HFF-Myc (cell line): ENCODE results near the gene DCHS1.
A peak's percentile ranks its signal among the peaks of the same experiment; 100 is the strongest.

ENCODE experiments used
- DNase-seq: peaks from one replicate; pipeline ENCODE4 v3.0.0-alpha.2; 2011; ENCODE audit warnings: low read depth; ENCODE audit errors: extremely low read depth
- H3K4me3 ChIP-seq: replicated peaks from 2 replicates; pipeline ENCODE4 v1.5.1; 2011; ENCODE audit warnings: low read depth, mild to moderate bottlenecking, control low read depth, low read length
- TF ChIP-seq, protein P1 (sequence below): IDR thresholded peaks from 2 replicates; pipeline ENCODE4 v1.5.1; 2012; ENCODE audit warnings: mild to moderate bottlenecking, low read depth, low read length, control low read depth; ENCODE audit errors: missing control alignments

Gene DCHS1

DNA sequence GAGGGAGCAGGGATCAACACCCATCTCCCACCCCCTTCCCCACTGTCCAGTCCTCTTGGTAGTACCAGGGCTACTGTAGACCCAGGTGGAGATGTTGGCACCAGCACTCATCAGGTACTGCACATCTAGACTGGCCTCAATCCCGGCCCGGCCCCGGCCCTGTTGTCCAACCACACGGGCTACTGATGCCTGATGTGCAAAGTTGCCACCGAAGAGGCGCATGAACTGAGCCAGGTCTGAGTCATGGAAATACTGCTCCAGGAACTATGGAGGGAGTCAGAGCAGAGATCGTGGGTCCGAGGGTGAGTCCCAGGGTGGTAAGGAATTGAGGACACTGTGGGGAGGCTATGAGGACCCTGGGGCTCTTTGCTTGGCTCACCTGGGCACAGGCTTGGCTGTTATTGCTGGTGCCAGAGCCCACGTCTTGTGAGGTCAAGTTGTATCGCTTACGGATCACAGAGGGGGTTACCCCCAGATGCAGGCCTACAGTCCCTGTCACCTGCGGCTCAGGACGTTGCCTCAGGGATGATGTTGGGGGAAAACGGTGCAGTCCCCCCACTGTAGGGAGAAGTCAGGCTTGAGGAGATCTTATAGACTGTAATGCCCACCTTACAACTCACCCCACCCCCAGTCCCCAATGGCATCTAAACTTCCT, 38.9 kb downstream of the DCHS1 start:
- no peak overlapping the region for H3K4me3 ChIP-seq
- no peak for DNase-seq
- TF ChIP-seq, protein P1, sequence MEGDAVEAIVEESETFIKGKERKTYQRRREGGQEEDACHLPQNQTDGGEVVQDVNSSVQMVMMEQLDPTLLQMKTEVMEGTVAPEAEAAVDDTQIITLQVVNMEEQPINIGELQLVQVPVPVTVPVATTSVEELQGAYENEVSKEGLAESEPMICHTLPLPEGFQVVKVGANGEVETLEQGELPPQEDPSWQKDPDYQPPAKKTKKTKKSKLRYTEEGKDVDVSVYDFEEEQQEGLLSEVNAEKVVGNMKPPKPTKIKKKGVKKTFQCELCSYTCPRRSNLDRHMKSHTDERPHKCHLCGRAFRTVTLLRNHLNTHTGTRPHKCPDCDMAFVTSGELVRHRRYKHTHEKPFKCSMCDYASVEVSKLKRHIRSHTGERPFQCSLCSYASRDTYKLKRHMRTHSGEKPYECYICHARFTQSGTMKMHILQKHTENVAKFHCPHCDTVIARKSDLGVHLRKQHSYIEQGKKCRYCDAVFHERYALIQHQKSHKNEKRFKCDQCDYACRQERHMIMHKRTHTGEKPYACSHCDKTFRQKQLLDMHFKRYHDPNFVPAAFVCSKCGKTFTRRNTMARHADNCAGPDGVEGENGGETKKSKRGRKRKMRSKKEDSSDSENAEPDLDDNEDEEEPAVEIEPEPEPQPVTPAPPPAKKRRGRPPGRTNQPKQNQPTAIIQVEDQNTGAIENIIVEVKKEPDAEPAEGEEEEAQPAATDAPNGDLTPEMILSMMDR = no peak

DNA sequence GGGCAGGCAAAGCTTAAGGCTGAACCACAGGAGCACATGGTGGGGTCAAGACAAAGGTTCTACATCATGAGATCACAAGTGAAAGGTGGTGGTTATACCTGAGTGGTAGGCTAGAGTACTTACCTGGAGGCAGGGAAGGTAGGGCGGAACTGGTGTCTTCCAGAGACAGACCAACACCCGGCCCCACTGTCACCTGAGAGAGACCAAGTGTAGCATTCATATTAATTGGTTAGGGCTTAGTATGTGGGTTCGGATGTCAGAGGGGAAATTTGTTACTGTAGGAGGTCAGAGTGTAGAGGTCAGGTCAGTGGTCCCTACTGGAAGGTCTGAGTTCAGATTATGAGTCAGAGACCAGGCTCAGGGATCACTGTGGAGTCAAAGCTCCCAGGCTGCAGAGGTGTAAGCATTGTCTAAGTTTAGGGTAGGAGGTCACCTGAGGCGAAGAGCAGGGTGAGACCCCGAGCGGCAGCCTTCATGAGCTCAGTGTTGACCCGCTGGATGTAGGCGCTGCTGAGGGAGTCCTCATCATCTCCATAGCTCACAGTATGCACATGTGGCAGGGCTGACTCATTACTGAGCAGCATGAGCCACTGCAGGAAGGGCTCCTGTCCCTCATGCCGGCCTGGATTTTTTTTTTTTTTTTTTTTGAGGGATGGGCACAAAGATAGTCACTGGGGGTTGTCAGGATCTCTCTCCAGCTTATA, 39.6 kb downstream of the DCHS1 start:
- no peak for DNase-seq
- TF ChIP-seq, protein P1 = no peak

DNA sequence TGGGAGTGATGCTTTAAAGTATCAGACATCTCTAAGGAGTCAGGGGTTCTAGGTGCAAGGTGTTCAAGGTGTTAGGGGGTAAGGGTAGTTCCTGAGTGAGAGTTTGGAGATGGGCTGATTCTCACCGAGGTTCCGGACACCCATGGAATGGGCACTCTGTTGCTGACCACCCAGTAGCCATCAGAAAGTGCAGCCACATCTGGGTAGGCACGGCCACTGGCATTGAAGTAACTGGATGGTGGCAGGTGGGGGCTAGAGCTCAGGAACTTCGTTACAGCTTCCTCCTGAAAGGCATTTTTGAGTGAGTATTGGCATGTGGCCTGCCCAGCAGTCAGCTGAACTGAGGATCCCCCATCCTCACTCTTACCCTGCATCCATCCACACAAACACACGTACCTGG, 40.6 kb downstream of the DCHS1 start:
- DNase-seq = no peak
- TF ChIP-seq, protein P1 = no peak
- no peak overlapping the region for H3K4me3 ChIP-seq

More for the DNA sequence above, 39.6 kb downstream of the DCHS1 start:
- H3K4me3 ChIP-seq = no peak overlapping the region

DNA sequence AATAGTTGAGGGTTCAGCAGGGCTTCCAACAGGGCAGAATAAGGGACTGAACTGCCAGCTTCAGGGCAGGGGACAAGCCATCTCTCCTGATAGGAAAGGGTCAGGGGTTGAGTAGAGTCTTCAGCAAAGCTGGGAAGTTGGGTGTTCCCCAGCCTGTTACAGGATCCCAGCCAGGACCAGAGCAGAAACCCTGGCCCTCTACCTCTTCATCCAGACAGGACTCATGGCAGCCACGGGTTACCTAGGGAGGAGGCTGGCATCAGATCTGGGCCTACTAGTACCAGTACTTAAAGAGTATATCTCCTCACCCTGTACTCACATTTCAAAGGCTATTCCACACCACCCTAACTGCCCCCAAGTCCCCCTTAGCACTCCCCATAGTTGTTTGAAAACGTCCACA, 41.2 kb downstream of the DCHS1 start:
- no peak for DNase-seq
- no peak overlapping the region for H3K4me3 ChIP-seq
- TF ChIP-seq, protein P1 = no peak

DNA sequence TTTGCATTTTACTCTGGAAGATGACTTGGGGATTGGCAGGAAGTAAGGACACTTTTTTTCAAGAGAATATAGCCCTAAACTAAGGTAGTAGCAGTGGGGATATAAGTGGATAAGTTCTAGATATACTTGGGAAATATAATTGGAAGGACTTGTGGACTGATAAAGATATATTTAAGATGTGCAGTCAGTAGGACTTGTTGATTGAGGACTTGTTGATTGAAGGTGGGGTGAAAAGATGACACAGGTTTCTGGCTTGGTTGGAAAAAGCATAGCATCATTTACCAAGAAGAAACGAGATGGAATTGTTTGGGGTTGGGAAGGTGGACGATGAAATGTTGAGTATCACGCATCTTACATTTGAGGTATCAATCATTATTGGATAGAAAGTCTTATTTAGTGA, 42.1 kb downstream of the DCHS1 start:
- TF ChIP-seq, protein P1 = no peak
- DNase-seq = no peak
- H3K4me3 ChIP-seq = no peak overlapping the region

DNA sequence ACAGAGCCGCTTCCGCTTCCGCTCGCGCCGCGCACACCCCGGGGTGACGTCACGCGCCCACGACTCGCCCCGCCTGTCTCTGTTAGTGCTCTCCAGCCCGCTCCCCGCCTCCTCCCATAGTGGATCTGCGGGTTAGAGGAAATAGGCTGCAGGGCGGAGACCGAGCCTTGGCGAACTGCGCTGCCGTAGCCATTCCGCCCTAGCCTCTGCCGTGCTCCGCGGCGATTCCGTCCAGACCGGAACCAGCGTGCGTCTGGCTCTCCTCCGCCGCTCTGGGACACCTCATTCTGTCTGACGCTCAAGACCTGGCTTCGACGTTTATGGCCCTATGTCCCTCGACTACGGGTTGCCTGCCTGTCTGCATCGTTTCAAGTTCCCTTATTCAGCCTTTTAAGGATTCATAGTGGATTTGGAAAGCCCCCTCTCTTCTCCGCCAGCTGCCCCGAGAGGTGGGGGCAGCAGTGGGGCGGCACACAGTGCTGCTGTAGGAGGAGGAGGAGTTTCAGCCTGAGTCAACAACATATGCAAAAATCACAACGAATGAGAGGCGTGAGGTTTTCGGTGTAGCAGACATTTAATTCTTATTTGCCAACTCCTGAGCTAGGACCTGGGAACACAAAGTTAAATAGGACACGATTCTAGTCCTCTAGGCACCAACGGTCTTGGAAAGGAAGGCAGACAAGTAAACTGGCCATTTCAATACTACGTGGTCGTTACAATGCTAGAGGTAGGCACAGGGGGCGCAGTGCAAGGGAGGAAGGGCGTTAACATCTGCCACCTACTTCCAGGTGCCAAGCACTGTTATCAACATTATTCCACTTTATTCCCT, 43.2 kb downstream of the DCHS1 start, which contains the start of gene TAF10:
Gene TAF10 (minus strand): TSS at position 4 of the 829 bp plus-strand sequence. CDS start 27 bp downstream, outside the sequence.
- peak; percentile 81 for DNase-seq
- H3K4me3 ChIP-seq = peak within 1 kb of the TSS; percentile 72
- TF ChIP-seq, protein P1 = peak; percentile 53
